Activated CD4-positive, alpha-beta T cell treated with anti-CD3 and anti-CD28 coated beads for 1 hour (primary cell): ENCODE data around the gene CDKN2B.
"Not testable (repeated sequence)": the region's sequence is repeated elsewhere in the genome, so short reads cannot be mapped to it uniquely, and the experiment has no call there.

Experiments used
- DNase-seq: peaks from one replicate; pipeline ENCODE4 v3.0.0-alpha.2; 2020

The CDKN2B gene

GRCh38 chr9:22008717-22009505 lies at the start of gene CDKN2B:
TSS of gene CDKN2B (minus strand) at chr9:22009305. CDS start at chr9:22008953, 352 bp downstream.
- DNase-seq, result peak; percentile 42

GRCh38 chr9:22057972-22058371 lies 48.9 kb upstream of the CDKN2B start:
- DNase-seq, result not testable (repeated sequence)

- no peak for DNase-seq
Measured at GRCh38 chr9:22056402-22056801, 47.3 kb upstream of the CDKN2B start.

- no peak for DNase-seq
Measured at GRCh38 chr9:22055090-22055489, 46.0 kb upstream of the CDKN2B start.

GRCh38 chr9:22054529-22054928 lies 45.4 kb upstream of the CDKN2B start:
- DNase-seq, result no peak

- no peak for DNase-seq
Measured at GRCh38 chr9:22054076-22054475, 45.0 kb upstream of the CDKN2B start.

GRCh38 chr9:22053178-22053577 lies 44.1 kb upstream of the CDKN2B start:
- no peak for DNase-seq

- no peak for DNase-seq
Measured at GRCh38 chr9:22052376-22052945, 43.4 kb upstream of the CDKN2B start.

GRCh38 chr9:22050924-22051323 lies 41.8 kb upstream of the CDKN2B start:
- DNase-seq, result no peak

GRCh38 chr9:22049411-22049810 lies 40.3 kb upstream of the CDKN2B start:
- DNase-seq, result no peak

- DNase-seq, result no peak
Measured at GRCh38 chr9:22047596-22047995, 38.5 kb upstream of the CDKN2B start.

GRCh38 chr9:22046243-22046885 lies 37.3 kb upstream of the CDKN2B start:
- DNase-seq, result no peak

- no peak for DNase-seq
Measured at GRCh38 chr9:22045423-22045822, 36.3 kb upstream of the CDKN2B start.

- no peak for DNase-seq
Measured at GRCh38 chr9:22044583-22044982, 35.5 kb upstream of the CDKN2B start.

- DNase-seq, result no peak
Measured at GRCh38 chr9:22043928-22044327, 34.8 kb upstream of the CDKN2B start.

GRCh38 chr9:22041775-22042174 lies 32.7 kb upstream of the CDKN2B start:
- no peak for DNase-seq

- no peak for DNase-seq
Measured at GRCh38 chr9:22041344-22041743, 32.2 kb upstream of the CDKN2B start.

GRCh38 chr9:22040760-22041159 lies 31.7 kb upstream of the CDKN2B start:
- DNase-seq, result no peak

- DNase-seq, result no peak
Measured at GRCh38 chr9:22039258-22039657, 30.2 kb upstream of the CDKN2B start.

- no peak for DNase-seq
Measured at GRCh38 chr9:22037954-22038690, 29.0 kb upstream of the CDKN2B start.

- no peak for DNase-seq
Measured at GRCh38 chr9:22036866-22037626, 27.9 kb upstream of the CDKN2B start.

GRCh38 chr9:22035591-22036011 lies 26.5 kb upstream of the CDKN2B start:
- no peak for DNase-seq
